ENCODE data around the gene ACSF2.

DNA sequence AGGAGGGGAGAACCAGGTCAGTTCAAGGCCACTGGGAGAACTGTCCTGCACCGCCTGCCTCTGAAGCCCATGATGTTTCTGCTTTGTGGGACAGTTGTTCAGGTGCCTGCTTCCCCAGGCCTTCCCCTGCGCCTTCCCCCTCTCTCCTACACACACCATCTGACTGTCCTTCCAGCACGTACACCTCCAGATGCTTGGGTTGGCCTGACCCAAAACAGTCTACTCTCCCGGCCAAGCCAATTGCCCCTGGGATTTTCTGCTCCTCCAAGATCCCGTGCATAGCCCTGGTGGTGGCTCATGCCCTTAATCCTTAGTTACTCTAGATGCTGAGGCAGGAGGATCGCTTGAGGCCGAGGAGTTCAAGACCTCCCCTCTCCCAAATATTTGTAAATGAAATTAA is 52.0 kb downstream of the ACSF2 start:
- TF ChIP-seq, protein P1, sequence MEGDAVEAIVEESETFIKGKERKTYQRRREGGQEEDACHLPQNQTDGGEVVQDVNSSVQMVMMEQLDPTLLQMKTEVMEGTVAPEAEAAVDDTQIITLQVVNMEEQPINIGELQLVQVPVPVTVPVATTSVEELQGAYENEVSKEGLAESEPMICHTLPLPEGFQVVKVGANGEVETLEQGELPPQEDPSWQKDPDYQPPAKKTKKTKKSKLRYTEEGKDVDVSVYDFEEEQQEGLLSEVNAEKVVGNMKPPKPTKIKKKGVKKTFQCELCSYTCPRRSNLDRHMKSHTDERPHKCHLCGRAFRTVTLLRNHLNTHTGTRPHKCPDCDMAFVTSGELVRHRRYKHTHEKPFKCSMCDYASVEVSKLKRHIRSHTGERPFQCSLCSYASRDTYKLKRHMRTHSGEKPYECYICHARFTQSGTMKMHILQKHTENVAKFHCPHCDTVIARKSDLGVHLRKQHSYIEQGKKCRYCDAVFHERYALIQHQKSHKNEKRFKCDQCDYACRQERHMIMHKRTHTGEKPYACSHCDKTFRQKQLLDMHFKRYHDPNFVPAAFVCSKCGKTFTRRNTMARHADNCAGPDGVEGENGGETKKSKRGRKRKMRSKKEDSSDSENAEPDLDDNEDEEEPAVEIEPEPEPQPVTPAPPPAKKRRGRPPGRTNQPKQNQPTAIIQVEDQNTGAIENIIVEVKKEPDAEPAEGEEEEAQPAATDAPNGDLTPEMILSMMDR (IDR thresholded peaks at IDR 0.05; ENCODE audit: low read length): no peak
- TF ChIP-seq EZH2phosphoT487 (IDR thresholded peaks at IDR 0.05; ENCODE audit: low read length) (no peak), EZH2 (optimal IDR thresholded peaks at IDR 0.05; ENCODE audit: low read depth, low read length) (no peak)
